ENCODE data around the gene MBD4. TPM values are rescaled to one million over a fixed set of nuclear protein-coding genes. Genes with fewer than 3 reads are reported as not detected.

The MBD4 gene
- total RNA-seq, 1 donor from 2014 or later: 44.1 TPM

GRCh38 chr3:129475863-129476262 lies 36.1 kb upstream of the MBD4 start:
- intact Hi-C loops (cut with micrococcal nuclease): no loop called here
- no peaks in the 10 kb centered on the region for H3K4me1 Mint-ChIP-seq (ENCODE audit: low read depth)
- H3K36me3 Mint-ChIP-seq (ENCODE audit: low read depth): peaks cover 8% of the 10 kb centered on the region
- no peaks in the 10 kb centered on the region for H3K27me3 Mint-ChIP-seq (ENCODE audit: insufficient read depth)
- no peak overlapping the region for H3K27ac Mint-ChIP-seq
- H3K4me3 Mint-ChIP-seq: no peak overlapping the region
- H3K9me3 Mint-ChIP-seq: no peaks in the 10 kb centered on the region
- DNase-seq (ENCODE audit: low spot score): no peak

- no peak overlapping the region for H3K27ac Mint-ChIP-seq
- no peak for DNase-seq (ENCODE audit: low spot score)
- H3K36me3 Mint-ChIP-seq (ENCODE audit: low read depth): peaks cover 3% of the 10 kb centered on the region
- H3K27me3 Mint-ChIP-seq (ENCODE audit: insufficient read depth): no peaks in the 10 kb centered on the region
- no peak overlapping the region for H3K4me3 Mint-ChIP-seq
- no peaks in the 10 kb centered on the region for H3K9me3 Mint-ChIP-seq
- intact Hi-C loops (cut with micrococcal nuclease): no loop called here
- no peaks in the 10 kb centered on the region for H3K4me1 Mint-ChIP-seq (ENCODE audit: low read depth)
Observed at GRCh38 chr3:129474984-129475804, 35.4 kb upstream of the MBD4 start.

GRCh38 chr3:129473769-129474152 lies 34.0 kb upstream of the MBD4 start:
- H3K4me1 Mint-ChIP-seq (ENCODE audit: low read depth): no peaks in the 10 kb centered on the region
- no peaks in the 10 kb centered on the region for H3K27me3 Mint-ChIP-seq (ENCODE audit: insufficient read depth)
- peak overlapping the region; percentile 10 for H3K27ac Mint-ChIP-seq
- H3K36me3 Mint-ChIP-seq (ENCODE audit: low read depth): peaks cover 5% of the 10 kb centered on the region
- DNase-seq (ENCODE audit: low spot score): no peak
- intact Hi-C loops (cut with micrococcal nuclease): no loop called here
- no peaks in the 10 kb centered on the region for H3K9me3 Mint-ChIP-seq
- no peak overlapping the region for H3K4me3 Mint-ChIP-seq

GRCh38 chr3:129473067-129473768 lies 33.5 kb upstream of the MBD4 start:
- H3K36me3 Mint-ChIP-seq (ENCODE audit: low read depth): peaks cover 5% of the 10 kb centered on the region
- intact Hi-C loops (cut with micrococcal nuclease): no loop called here

GRCh38 chr3:129470861-129471260 lies 31.1 kb upstream of the MBD4 start:
- DNase-seq (ENCODE audit: low spot score): no peak
- no peak overlapping the region for H3K27ac Mint-ChIP-seq
- H3K4me3 Mint-ChIP-seq: no peak overlapping the region
- intact Hi-C loops (cut with micrococcal nuclease): no loop called here
- H3K36me3 Mint-ChIP-seq (ENCODE audit: low read depth): peaks cover 6% of the 10 kb centered on the region
- no peaks in the 10 kb centered on the region for H3K4me1 Mint-ChIP-seq (ENCODE audit: low read depth)
- H3K9me3 Mint-ChIP-seq: no peaks in the 10 kb centered on the region
- no peaks in the 10 kb centered on the region for H3K27me3 Mint-ChIP-seq (ENCODE audit: insufficient read depth)

More at GRCh38 chr3:129473067-129473768, 33.5 kb upstream of the MBD4 start:
- H3K4me3 Mint-ChIP-seq: no peak overlapping the region
- no peak overlapping the region for H3K27ac Mint-ChIP-seq
- DNase-seq (ENCODE audit: low spot score): no peak
- H3K4me1 Mint-ChIP-seq (ENCODE audit: low read depth): no peaks in the 10 kb centered on the region
- no peaks in the 10 kb centered on the region for H3K9me3 Mint-ChIP-seq
- H3K27me3 Mint-ChIP-seq (ENCODE audit: insufficient read depth): no peaks in the 10 kb centered on the region

GRCh38 chr3:129469026-129469425 lies 29.3 kb upstream of the MBD4 start:
- Mint-ChIP-seq H3K27ac (no peak overlapping the region), H3K36me3 (ENCODE audit: low read depth) (peaks cover 4% of the 10 kb centered on the region), H3K4me3 (no peak overlapping the region), H3K4me1 (ENCODE audit: low read depth) (no peaks in the 10 kb centered on the region), H3K9me3 (no peaks in the 10 kb centered on the region), H3K27me3 (ENCODE audit: insufficient read depth) (no peaks in the 10 kb centered on the region)
- DNase-seq (ENCODE audit: low spot score): no peak
- intact Hi-C loops (cut with micrococcal nuclease): no loop called here

- Mint-ChIP-seq H3K4me1 (ENCODE audit: low read depth) (no peaks in the 10 kb centered on the region), H3K9me3 (no peaks in the 10 kb centered on the region), H3K4me3 (no peak overlapping the region), H3K27ac (no peak overlapping the region), H3K36me3 (ENCODE audit: low read depth) (peaks cover 4% of the 10 kb centered on the region), H3K27me3 (ENCODE audit: insufficient read depth) (no peaks in the 10 kb centered on the region)
- no peak for DNase-seq (ENCODE audit: low spot score)
- intact Hi-C loops (cut with micrococcal nuclease): no loop called here
Observed at GRCh38 chr3:129467932-129468331, 28.2 kb upstream of the MBD4 start.

- H3K9me3 Mint-ChIP-seq: no peaks in the 10 kb centered on the region
- no peak overlapping the region for H3K4me3 Mint-ChIP-seq
- H3K27ac Mint-ChIP-seq: no peak overlapping the region
- no peaks in the 10 kb centered on the region for H3K27me3 Mint-ChIP-seq (ENCODE audit: insufficient read depth)
- H3K36me3 Mint-ChIP-seq (ENCODE audit: low read depth): peaks cover 10% of the 10 kb centered on the region
- no peak for DNase-seq (ENCODE audit: low spot score)
- H3K4me1 Mint-ChIP-seq (ENCODE audit: low read depth): peaks cover 18% of the 10 kb centered on the region
- intact Hi-C loops (cut with micrococcal nuclease): no loop called here
Observed at GRCh38 chr3:129463716-129464115, 24.0 kb upstream of the MBD4 start.

GRCh38 chr3:129463094-129463493 lies 23.3 kb upstream of the MBD4 start:
- Mint-ChIP-seq H3K4me1 (ENCODE audit: low read depth) (peaks cover 18% of the 10 kb centered on the region), H3K4me3 (no peak overlapping the region), H3K27me3 (ENCODE audit: insufficient read depth) (no peaks in the 10 kb centered on the region), H3K27ac (no peak overlapping the region), H3K36me3 (ENCODE audit: low read depth) (peaks cover 10% of the 10 kb centered on the region), H3K9me3 (no peaks in the 10 kb centered on the region)
- no peak for DNase-seq (ENCODE audit: low spot score)
- intact Hi-C loops (cut with micrococcal nuclease): no loop called here

- H3K27ac Mint-ChIP-seq: no peak overlapping the region
- H3K36me3 Mint-ChIP-seq (ENCODE audit: low read depth): peaks cover 10% of the 10 kb centered on the region
- peaks cover 18% of the 10 kb centered on the region for H3K4me1 Mint-ChIP-seq (ENCODE audit: low read depth)
- intact Hi-C loops (cut with micrococcal nuclease): no loop called here
- H3K9me3 Mint-ChIP-seq: no peaks in the 10 kb centered on the region
- DNase-seq (ENCODE audit: low spot score): no peak
- H3K4me3 Mint-ChIP-seq: no peak overlapping the region
- H3K27me3 Mint-ChIP-seq (ENCODE audit: insufficient read depth): no peaks in the 10 kb centered on the region
Observed at GRCh38 chr3:129462361-129462968, 22.7 kb upstream of the MBD4 start.

GRCh38 chr3:129461461-129462146 lies 21.9 kb upstream of the MBD4 start:
- no peaks in the 10 kb centered on the region for H3K27me3 Mint-ChIP-seq (ENCODE audit: insufficient read depth)
- no peak overlapping the region for H3K27ac Mint-ChIP-seq
- intact Hi-C loops (cut with micrococcal nuclease): no loop called here
- peaks cover 18% of the 10 kb centered on the region for H3K4me1 Mint-ChIP-seq (ENCODE audit: low read depth)
- H3K36me3 Mint-ChIP-seq (ENCODE audit: low read depth): peaks cover 8% of the 10 kb centered on the region
- no peak for DNase-seq (ENCODE audit: low spot score)
- H3K9me3 Mint-ChIP-seq: no peaks in the 10 kb centered on the region
- H3K4me3 Mint-ChIP-seq: no peak overlapping the region

GRCh38 chr3:129461022-129461421 lies 21.3 kb upstream of the MBD4 start:
- H3K9me3 Mint-ChIP-seq: no peaks in the 10 kb centered on the region
- peaks cover 18% of the 10 kb centered on the region for H3K4me1 Mint-ChIP-seq (ENCODE audit: low read depth)
- DNase-seq (ENCODE audit: low spot score): no peak
- H3K36me3 Mint-ChIP-seq (ENCODE audit: low read depth): peaks cover 8% of the 10 kb centered on the region
- H3K4me3 Mint-ChIP-seq: no peak overlapping the region
- H3K27me3 Mint-ChIP-seq (ENCODE audit: insufficient read depth): no peaks in the 10 kb centered on the region
- H3K27ac Mint-ChIP-seq: no peak overlapping the region
- intact Hi-C loops (cut with micrococcal nuclease): no loop called here

- Mint-ChIP-seq H3K9me3 (no peaks in the 10 kb centered on the region), H3K4me3 (no peak overlapping the region), H3K4me1 (ENCODE audit: low read depth) (peaks cover 18% of the 10 kb centered on the region), H3K27ac (no peak overlapping the region), H3K36me3 (ENCODE audit: low read depth) (peaks cover 10% of the 10 kb centered on the region), H3K27me3 (ENCODE audit: insufficient read depth) (no peaks in the 10 kb centered on the region)
- intact Hi-C loops (cut with micrococcal nuclease): no loop called here
- no peak for DNase-seq (ENCODE audit: low spot score)
Observed at GRCh38 chr3:129460572-129460971, 20.8 kb upstream of the MBD4 start.
